Activated T-cell treated with anti-CD3 and anti-CD28 coated beads, Interleukin-2, amount 50 U/mL, for 48 hours (primary cell): ENCODE results near the gene DCPS.
"Not testable (repeated sequence)": the region's sequence is repeated elsewhere in the genome, so short reads cannot be mapped to it uniquely, and the experiment has no call there.

Source experiments
- DNase-seq, 2 experiments: peaks; one replicate each; pipeline ENCODE4 v3.0.0-alpha.2; 2020

Gene DCPS

GRCh38 chr11:126345759-126346585, 42.1 kb downstream of the DCPS start:
- DNase-seq = no peak

GRCh38 chr11:126346586-126346940, 42.7 kb downstream of the DCPS start:
- no peak for DNase-seq

- DNase-seq = not testable (repeated sequence)
Measured at GRCh38 chr11:126346946-126347345, 43.1 kb downstream of the DCPS start.

- no peak for DNase-seq
Measured at GRCh38 chr11:126347751-126348668, 44.1 kb downstream of the DCPS start.

- DNase-seq = peak in 1 of 2 experiments; percentile 32
Measured at GRCh38 chr11:126348806-126349582, 45.1 kb downstream of the DCPS start.

- no peak for DNase-seq
Measured at GRCh38 chr11:126350836-126351235, 47.0 kb downstream of the DCPS start.

- no peak for DNase-seq
Measured at GRCh38 chr11:126352163-126352562, 48.3 kb downstream of the DCPS start.

GRCh38 chr11:126352934-126353801, 49.3 kb downstream of the DCPS start:
- DNase-seq = peak; percentile 43 to 56

GRCh38 chr11:126354631-126355323, 50.9 kb downstream of the DCPS start:
- DNase-seq = peak; percentile 48

GRCh38 chr11:126355324-126355925, 51.6 kb downstream of the DCPS start, which contains the start of gene ST3GAL4:
Gene ST3GAL4 (plus strand): TSS chr11:126355686. CDS start chr11:126406156, 50,470 bp downstream.
- peak; percentile 82 to 86 for DNase-seq

GRCh38 chr11:126355926-126356897, 52.4 kb downstream of the DCPS start:
- DNase-seq = peak; percentile 49 to 52

GRCh38 chr11:126357055-126357962, 53.4 kb downstream of the DCPS start:
- no peak for DNase-seq

GRCh38 chr11:126357969-126358762, 54.3 kb downstream of the DCPS start:
- no peak for DNase-seq

GRCh38 chr11:126358763-126359160, 54.9 kb downstream of the DCPS start:
- no peak for DNase-seq

- DNase-seq = no peak
Measured at GRCh38 chr11:126359431-126360048, 55.7 kb downstream of the DCPS start.

- no peak for DNase-seq
Measured at GRCh38 chr11:126360049-126360446, 56.2 kb downstream of the DCPS start.

GRCh38 chr11:126361400-126361799, 57.5 kb downstream of the DCPS start:
- no peak for DNase-seq
